GM19240 (cell line): Measurements from ENCODE around the gene MIEN1.
"Not testable (repeated sequence)": the region's sequence is repeated elsewhere in the genome, so short reads cannot be mapped to it uniquely, and the experiment has no call there.

Experiments used
- DNase-seq: peaks from one replicate; pipeline ENCODE4 v3.0.0; 2011; ENCODE audit warnings: low spot score; ENCODE audit not compliant: insufficient read length

MIEN1 gene

DNA sequence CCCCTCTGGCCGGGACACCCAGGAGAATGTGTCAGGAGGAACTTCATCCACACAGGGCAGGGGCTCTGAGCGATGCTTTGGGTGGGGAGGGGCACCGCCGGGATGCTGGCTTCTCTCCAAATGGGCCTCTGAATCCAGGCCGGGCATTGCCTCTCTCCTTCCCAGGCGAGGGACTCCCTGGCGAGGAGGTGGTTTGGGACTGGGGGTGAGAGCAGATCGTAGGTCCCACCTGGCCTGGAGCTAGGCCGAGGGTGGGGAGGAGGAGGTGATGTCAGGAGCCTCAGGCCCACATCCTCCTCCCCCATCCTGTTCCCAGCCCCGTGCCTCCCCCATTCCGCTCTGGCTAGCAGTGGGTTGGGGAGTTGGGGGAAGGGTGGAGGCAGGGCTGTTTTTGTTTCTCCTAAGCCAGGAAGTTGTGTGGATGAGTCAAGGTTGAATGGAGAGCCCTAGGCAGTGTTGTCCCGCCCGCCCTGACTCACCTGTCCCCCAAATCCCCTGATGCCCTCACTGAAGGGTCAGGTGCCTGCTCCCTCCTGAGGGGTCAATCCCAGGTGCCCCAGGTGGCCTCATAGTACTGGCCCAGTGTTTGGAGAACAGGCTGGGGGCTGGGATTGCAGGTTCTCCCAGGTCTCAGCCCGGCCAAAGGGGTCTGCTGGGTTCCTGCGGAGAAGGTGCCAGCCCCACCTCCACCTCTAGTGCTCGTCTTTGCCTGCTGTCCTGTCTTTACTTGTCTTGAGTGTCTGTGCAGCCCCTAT lies 10.2 kb upstream of the MIEN1 start:
- no peak for DNase-seq

DNA sequence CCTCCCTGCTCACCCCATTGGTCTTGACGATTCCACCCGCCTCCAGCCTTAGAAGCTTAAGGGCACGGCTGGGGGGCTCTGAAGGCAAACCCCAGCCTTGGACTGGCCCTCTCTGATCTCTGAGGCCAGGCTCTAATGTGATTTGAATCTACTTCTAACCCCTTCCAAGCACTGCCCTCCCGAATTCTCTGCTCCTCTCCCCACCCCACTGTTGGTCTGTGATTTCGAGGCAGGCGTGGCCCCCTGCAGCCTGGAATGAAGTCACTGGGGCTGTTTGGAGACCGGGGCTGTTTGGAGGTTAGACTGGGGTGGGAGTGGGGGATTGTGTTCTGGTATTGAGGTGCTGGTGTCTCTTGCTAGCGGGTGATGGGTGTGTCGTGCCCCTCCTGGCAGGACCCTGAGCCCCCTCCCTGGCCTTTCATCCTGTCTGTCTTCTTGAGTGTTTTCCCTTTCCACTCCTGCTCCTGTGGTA lies 9.6 kb upstream of the MIEN1 start:
- no peak for DNase-seq

DNA sequence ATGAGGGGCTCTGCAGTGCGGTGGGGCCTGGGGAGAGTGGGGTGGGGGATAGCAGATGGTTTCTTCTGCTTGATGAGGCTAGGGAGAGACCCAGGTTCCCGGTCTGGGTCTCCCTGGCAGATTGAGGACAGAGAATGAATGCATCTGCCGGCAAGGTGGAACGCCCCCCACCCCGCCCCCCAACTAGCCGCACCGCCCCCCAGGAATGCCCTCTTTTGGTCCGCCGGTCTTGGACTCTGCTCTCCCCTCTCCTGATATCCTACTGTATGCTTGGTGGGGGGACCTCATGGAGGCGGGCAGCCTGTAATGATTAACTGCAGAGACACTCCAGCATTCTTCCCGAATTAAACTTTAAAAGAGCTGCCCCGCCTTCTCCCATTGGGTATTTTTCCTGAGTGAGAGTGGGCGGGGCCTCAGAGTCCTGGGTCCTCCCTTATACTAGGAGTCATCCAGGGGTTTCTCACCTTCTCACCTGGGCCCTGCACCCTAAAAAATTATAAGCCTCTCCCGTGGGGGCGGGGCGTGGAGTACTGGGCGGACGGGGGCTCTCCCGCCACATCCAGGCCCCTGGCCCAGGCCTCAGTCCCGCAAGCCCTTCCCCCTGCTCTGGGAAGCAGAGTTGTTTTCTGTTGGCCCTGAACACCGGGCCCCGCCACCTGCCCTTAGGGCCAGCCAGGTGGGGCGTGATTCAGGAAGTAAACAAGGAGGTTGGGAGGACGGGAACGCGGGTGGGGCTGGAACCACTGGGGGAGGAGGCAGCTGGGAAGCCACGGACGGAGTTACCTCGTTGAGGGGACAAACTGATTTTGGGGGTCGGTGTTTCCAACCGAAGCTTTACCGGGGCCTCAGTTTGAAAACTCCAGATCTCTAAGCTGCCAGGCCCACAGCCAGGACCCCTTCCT lies 8.9 kb upstream of the MIEN1 start:
- no peak for DNase-seq

DNA sequence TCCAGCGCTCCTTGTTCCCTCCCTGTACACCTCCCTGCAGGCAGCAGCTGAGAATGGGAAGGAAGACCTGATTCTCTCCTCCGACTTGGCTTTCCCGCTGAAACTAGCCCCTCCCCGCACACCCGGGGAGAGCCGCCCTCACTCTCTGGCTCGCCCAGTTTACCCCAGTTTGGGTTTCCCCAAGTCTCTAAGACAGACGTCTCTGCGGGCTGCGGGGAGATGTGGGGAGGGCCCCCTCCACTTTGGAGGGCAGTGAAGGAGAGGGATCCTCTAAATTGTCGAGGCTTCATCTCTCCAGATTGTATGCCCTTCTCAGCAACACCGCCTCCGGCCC lies 8.2 kb upstream of the MIEN1 start:
- no peak for DNase-seq

DNA sequence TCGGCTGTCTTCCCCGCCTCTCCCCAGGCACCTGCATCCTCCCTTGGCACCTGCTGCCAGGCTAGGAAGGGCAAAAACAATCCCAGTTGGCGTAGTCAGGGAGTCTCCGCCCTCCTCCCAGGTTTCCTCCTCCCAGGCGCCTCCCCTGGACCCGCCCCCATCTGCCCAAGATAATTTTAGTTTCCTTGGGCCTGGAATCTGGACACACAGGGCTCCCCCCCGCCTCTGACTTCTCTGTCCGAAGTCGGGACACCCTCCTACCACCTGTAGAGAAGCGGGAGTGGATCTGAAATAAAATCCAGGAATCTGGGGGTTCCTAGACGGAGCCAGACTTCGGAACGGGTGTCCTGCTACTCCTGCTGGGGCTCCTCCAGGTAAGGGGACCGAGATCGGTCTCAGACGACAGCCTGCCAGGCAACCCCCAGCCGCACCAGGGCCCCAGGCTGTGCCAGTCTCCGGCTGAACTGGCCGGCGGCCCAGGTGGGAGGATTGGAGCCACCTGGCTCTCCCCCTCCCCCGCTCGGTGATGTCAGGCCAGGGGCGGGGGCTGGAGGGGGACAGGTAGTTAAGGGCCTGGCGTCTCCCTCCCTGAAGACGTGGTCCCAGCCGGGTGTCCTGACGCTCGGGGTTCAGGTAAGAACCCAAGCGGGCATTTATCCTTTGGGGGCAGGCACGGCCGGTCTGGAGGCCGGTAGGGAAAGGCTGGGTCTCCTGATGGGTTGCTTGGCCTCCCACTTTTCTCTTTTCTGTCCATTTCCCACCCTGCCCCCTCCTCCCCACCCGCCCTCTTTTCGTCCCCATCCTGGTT lies 7.6 kb upstream of the MIEN1 start, which contains the start of gene GRB7:
Gene GRB7 (plus strand): TSS at position 179 of the 808 bp plus-strand sequence. CDS start 4,364 bp downstream, outside the sequence.
- DNase-seq = no peak

DNA sequence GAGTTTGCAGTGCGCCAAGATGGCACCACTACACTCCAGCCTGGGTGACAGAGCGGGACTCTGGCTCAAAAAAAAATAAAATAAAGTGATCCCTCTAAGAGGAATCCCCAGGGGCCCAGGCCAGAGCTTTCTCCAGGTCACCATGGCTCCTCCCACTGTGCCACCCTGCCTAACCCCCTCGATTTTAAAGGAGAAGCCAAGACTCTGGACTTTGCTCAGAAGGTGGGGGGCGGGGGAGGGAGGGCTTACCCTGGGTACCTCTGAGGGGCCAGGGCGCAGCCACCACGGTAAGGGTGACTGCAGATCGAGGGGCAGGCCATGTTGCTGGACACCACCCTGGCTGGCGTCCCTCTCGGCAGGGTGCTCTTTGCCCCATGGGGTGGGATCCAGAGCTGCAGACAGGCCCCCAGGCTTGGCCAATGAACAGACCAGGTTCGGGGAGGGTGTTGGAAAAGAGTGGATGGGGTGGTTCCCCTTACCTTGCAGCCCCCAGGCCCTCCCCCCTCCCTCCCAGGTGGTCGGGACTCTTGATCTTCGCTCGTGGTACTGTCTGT lies 7.0 kb upstream of the MIEN1 start:
- DNase-seq = no peak

DNA sequence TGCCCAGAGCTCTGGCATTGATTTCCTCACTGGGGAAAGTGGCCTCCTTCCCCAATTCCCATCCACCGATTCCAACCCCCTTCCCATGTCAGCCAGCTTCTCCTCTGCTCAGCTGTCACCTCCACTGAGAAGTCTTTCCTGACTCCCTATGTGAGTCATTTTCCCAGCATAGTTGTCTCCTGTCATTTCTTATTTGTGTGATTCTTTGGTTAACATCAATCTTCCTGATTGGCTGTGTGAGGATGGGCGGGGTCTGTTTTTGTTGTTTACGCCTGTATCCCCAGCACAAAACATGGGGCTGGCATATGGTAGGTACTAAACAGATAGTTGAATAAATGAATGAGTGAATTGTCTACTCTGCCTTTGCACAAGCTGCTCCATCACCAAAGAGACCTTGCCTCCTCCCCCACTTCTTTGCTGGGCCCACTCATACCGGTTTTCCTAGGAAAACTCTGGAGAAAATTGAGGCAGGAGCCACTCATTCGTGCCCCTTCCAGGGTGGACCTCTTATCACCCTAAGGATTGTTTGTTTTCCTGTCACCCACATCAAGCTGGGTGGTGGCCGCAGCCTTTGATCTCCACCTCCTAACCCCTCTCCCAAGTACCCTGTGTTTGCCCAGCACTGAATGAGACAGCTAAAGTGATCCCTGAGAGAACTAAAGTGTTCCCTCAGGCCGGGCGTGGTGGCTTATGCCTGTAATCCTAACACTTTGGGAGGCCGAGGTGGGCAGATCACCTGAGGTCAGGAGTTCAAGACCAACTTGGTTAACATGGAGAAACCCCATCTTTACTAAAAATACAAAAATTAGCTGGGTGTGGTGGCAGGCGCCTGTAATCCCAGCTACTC lies 6.2 kb upstream of the MIEN1 start:
- DNase-seq = no peak

DNA sequence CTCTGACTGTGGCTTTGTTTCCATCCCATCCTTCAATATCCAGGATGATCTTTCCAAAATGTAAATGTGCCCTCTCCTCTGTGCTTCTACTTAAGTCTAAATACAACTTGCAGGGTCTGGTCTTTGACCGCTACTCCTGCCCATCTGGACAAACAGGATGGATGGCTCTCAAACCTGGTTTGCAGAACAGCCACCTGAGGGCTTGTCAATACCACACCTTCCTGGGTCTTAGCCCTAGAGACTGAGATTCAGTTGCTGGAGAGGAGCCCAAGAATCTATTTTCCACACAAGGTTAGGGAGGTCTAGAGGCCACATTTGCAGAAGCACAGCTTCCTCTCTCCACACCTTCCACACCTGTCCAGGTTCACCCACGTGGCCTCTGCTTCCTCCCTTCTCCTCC lies 5.5 kb upstream of the MIEN1 start:
- DNase-seq = no peak

DNA sequence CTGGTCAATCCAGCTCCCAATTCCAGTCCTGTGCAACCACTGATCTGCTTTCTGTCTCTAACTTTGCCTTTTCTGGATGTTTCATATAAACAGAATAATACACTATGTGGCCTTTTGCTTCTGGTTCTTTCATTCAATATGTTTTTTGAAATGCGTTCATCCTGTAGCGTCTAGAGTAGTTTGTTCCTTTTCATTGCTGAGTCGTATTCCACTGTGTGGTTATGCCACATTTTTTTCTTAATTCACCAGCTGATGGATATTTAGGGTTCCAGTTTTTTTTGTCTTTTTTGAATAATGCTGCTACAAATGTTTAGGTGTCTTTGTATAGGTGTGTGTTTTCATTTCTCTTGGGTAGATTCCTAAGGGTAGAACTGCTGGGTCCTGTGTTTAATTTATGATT lies 2.3 kb upstream of the MIEN1 start:
- DNase-seq = no peak

DNA sequence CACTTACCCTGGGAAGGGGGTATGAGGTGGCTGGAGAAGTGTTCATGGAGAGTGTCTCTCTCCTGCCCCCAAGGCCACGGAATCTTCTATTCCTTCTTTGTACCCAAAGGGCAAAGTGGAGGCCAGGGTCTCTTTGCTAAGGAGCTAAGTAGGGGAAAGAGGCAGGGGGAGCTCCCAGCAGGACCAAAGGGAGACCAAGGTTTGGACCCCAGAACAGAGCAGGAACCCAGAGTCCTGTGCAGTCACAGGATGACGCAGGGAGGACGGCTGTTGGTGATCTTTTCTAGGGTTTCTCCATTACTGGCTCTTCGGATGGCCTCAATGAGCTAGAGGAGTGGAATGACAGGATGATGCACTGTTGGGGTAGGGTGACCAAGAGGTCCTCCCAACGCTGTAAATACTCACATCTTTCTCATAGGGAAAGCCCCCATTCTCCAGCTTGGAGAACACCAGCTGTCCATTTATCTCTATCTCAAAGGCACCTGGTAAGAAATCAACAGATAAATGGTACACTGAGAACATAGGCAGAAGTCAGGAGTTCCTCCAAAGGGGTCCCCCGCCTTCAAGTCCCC lies 966 bp downstream of the MIEN1 start:
- DNase-seq = no peak

DNA sequence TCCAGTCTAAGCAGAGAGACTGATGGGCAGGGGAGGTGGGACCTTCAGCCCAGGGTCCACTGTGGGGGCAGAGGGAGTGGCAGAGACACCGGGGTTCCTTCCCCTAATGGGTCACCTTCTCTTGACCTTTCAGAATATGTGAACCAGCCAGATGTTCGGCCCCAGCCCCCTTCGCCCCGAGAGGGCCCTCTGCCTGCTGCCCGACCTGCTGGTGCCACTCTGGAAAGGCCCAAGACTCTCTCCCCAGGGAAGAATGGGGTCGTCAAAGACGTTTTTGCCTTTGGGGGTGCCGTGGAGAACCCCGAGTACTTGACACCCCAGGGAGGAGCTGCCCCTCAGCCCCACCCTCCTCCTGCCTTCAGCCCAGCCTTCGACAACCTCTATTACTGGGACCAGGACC lies 2.8 kb downstream of the MIEN1 start:
- no peak for DNase-seq

DNA sequence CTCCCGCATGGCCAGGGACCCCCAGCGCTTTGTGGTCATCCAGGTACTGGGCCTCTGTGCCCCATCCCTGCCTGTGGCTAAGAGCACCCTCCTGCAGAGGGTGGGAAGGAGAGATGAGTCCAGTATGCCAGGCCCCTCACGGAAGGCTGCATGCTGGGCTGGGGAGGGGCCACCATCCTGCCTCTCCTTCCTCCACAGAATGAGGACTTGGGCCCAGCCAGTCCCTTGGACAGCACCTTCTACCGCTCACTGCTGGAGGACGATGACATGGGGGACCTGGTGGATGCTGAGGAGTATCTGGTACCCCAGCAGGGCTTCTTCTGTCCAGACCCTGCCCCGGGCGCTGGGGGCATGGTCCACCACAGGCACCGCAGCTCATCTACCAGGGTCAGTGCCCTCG lies 3.7 kb downstream of the MIEN1 start:
- DNase-seq = no peak

DNA sequence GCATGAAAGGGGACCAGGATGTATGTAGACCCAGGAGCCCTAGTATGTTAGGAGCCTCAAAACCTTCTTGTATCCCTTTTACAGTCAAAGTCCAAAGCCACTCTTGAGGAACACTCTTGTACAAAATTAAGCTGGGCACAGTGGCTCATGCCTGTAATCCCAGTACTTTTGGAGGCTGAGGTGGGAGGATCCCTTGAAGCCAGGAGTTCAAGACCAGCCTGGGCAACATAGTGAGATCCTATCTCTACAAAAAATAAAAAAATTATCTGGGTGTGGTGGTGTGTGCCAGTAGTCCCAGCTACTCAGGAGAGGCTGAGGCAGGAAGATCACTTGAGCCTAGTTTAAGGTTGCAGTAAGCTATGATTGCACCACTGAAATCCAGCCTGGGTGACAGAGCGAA lies 4.4 kb downstream of the MIEN1 start:
- not testable (repeated sequence) for DNase-seq

DNA sequence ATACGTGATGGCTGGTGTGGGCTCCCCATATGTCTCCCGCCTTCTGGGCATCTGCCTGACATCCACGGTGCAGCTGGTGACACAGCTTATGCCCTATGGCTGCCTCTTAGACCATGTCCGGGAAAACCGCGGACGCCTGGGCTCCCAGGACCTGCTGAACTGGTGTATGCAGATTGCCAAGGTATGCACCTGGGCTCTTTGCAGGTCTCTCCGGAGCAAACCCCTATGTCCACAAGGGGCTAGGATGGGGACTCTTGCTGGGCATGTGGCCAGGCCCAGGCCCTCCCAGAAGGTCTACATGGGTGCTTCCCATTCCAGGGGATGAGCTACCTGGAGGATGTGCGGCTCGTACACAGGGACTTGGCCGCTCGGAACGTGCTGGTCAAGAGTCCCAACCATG lies 5.6 kb downstream of the MIEN1 start:
- DNase-seq = no peak

DNA sequence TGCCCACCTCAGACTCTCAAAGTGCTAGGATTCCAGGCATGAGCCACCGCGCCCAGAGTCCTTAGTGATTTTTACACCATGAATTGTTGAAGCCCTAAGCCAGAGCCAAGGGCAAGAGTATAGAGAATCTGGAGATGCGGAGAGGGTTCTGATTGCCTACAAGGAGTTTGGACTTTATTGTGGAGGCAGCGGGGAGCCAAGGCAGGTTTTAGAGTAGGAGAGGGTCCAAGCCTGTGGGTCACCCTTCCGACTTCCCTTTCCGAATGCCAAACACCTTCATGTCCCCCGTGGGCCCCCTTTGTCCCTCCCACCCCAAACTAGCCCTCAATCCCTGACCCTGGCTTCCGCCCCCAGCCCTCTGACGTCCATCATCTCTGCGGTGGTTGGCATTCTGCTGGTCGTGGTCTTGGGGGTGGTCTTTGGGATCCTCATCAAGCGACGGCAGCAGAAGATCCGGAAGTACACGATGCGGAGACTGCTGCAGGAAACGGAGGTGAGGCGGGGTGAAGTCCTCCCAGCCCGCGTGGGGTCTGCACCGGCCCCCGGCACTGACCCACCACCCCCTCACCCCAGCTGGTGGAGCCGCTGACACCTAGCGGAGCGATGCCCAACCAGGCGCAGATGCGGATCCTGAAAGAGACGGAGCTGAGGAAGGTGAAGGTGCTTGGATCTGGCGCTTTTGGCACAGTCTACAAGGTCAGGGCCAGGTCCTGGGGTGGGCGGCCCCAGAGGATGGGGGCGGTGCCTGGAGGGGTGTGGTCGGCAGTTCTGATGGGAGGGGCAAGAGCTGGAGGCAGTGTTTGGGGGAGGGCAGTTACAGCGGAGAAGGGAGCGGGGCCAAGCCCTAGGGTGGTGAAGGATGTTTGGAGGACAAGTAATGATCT lies 7.1 kb downstream of the MIEN1 start:
- DNase-seq = no peak

DNA sequence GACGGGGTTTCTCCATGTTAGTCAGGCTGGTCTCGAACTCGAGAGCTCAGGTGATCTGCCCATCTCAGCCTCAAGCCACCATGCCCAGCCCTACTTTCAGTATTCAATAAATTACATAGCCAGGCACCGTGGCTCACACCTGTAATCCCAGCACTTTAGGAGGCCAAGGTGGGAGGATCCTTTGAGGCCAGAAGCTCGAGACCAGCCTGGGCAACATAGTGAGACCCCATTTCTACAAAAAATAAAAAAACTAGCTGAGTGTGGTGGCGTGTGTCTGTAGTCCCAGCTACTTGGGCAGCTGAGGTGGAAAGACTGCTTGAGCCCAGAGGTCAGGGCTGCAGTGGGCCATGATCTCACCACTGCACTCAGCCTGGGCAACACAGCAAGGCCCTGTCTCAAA lies 8.2 kb downstream of the MIEN1 start:
- no peak for DNase-seq

DNA sequence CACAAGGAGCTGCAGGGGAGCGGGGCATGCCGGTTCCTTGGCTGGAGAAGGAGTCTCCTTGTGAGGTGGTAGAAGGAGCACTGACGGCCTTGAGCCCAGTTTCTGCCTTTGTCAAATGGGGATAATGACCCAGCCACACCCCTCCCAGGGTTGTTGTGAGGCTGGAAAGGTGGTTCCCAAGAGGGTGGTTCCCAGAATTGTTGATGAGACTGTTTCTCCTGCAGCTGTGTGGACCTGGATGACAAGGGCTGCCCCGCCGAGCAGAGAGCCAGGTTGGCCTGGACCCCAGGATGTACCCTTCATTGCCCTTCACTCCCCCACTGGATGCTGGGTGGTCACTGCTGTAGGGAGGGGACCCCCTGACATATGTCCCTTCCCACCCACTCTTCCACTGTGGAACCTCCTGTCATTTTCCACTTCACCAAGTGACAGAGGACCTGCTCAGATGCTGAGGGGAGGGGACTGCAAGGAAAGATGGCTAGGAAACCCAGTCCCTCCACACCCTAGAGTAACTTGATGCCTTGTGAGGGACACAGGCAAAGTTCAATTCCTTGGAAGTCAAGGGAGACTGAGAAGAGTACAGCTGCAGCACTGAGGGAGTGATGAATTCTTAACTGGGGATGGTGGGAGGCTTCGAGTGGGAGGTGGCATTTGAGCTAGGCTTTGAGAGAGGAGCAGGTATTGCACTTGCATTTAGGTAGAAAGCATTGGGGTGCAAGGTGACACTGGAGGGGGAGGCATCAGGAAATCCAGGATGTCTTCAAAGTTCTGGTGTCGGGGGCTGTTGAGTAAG lies 10.6 kb downstream of the MIEN1 start:
- DNase-seq = no peak

DNA sequence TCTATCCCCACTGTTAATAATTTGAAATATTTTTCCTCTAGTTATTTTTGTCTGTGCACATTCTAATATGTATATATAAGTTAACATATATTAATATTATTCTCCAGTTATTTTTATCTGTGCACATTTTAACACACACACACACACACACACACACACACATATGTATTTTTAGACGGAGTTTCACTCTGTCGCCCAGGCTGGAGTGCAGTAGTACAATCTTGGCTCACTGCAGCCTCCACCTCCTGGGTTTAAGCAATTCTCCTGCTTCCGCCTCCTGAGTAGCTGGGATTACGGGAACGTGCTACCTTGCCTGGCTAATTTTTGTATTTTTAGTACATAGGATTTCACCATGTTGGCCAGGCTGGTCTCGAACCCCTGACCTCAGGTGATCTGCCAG lies 12.7 kb downstream of the MIEN1 start:
- DNase-seq = no peak
